CD8-positive, alpha-beta memory T cell (primary cell): ENCODE results near the gene ARHGEF28. TPM values are rescaled to one million over a fixed set of nuclear protein-coding genes. Genes with fewer than 3 reads are reported as not detected.

Source experiments
- CTCF ChIA-PET: fragments of 350-600 bp; sonication (Branson Sonifier 250); formaldehyde crosslinking; loops from one replicate; lab custom pipeline; 2021; ENCODE audit warnings: antibody characterized with exemption; lab: Charles Lee
- POLR2A ChIA-PET: fragments of 350-600 bp; sonication (Branson Sonifier 250); formaldehyde crosslinking; loops from one replicate; lab custom pipeline; 2021; ENCODE audit warnings: antibody characterized with exemption; lab: Charles Lee
- DNase-seq, 5 donors: peaks; one replicate each; pipeline versions ENCODE4 v3.0.0 to v3.0.0-alpha.2; 2020 to 2022; ENCODE audit warnings: mixed read lengths in 1 of 5
- H3K27ac ChIP-seq: one replicate; pipeline ENCODE4 v1.7.0; 2013; ENCODE audit warnings: low read depth, mild to moderate bottlenecking, low read length, moderate library complexity
- H3K27me3 ChIP-seq: 2 replicates; pipeline ENCODE4 v1.7.0; 2013; ENCODE audit warnings: low read length, mild to moderate bottlenecking; ENCODE audit not compliant: insufficient read depth, poor library complexity, severe bottlenecking
- H3K36me3 ChIP-seq: 2 replicates; pipeline ENCODE4 v1.7.0; 2013; ENCODE audit warnings: mild to moderate bottlenecking, low read length, moderate library complexity; ENCODE audit not compliant: insufficient read depth
- H3K4me1 ChIP-seq: 2 replicates; pipeline ENCODE4 v1.7.0; 2013; ENCODE audit warnings: mild to moderate bottlenecking, low read length, moderate library complexity; ENCODE audit not compliant: insufficient read depth
- H3K4me3 ChIP-seq: 2 replicates; pipeline ENCODE4 v1.7.0; 2013; ENCODE audit warnings: mild to moderate bottlenecking, low read length
- H3K9me3 ChIP-seq: 2 replicates; pipeline ENCODE4 v1.7.0; 2013; ENCODE audit warnings: mild to moderate bottlenecking, low read length
- H3K27ac Mint-ChIP-seq, 8 donors: one replicate each; pipeline ENCODE4 v1.8.0; 2020 to 2021; ENCODE audit warnings: mixed read lengths in 8 of 8, mild to moderate bottlenecking in 6 of 8, inconsistent platforms in 3 of 8, moderate library complexity in 3 of 8
- H3K27me3 Mint-ChIP-seq, 2 donors: one replicate each; pipeline ENCODE4 v1.8.0; 2020 to 2021; ENCODE audit warnings: mixed read lengths in 2 of 2, mild to moderate bottlenecking in 1 of 2, moderate library complexity in 1 of 2
- H3K36me3 Mint-ChIP-seq, 3 donors: one replicate each; pipeline ENCODE4 v1.8.0; 2020 to 2021; ENCODE audit warnings: mixed read lengths in 3 of 3, inconsistent platforms in 1 of 3, mild to moderate bottlenecking in 1 of 3
- H3K4me1 Mint-ChIP-seq, 3 donors: one replicate each; pipeline ENCODE4 v1.8.0; 2020 to 2021; ENCODE audit warnings: mixed read lengths in 3 of 3, inconsistent platforms in 1 of 3, mild to moderate bottlenecking in 1 of 3
- H3K4me3 Mint-ChIP-seq, 7 donors: one replicate each; pipeline ENCODE4 v1.8.0; 2020 to 2021; ENCODE audit warnings: mixed read lengths in 7 of 7, mild to moderate bottlenecking in 6 of 7, moderate library complexity in 4 of 7, inconsistent platforms in 2 of 7
- H3K9me3 Mint-ChIP-seq, 5 donors: one replicate each; pipeline ENCODE4 v1.8.0; 2020 to 2022; ENCODE audit warnings: mixed read lengths in 5 of 5, mild to moderate bottlenecking in 3 of 5, moderate library complexity in 2 of 5, inconsistent platforms in 1 of 5
- polyA plus RNA-seq: library from polyadenylated mRNA; unstranded; fragments of 300-500 nt; fragmentation: Illumina TruSeq; gene quantifications from one replicate; pipeline ENCODE4 v1.2.3, GENCODE V29; 2021
- total RNA-seq, 2 experiments: library from RNA; stranded (reverse); gene quantifications; one replicate each; pipeline ENCODE4 v1.2.3, GENCODE V29; 2021

ARHGEF28 gene
- total and polyA plus RNA-seq, 3 experiments from 2014 or later: 0.24 to 0.28 (median 0.27) TPM

GRCh38 chr5:73638344-73639095 lies 12.5 kb downstream of the ARHGEF28 start:
- Mint-ChIP-seq H3K27me3 (peaks cover 2 to 11% of the 10 kb centered on the region in 2 donors), H3K36me3 (no peaks in the 10 kb centered on the region), H3K4me3 (no peak overlapping the region), H3K4me1 (no peaks in the 10 kb centered on the region), H3K9me3 (no peaks in the 10 kb centered on the region), H3K27ac (no peak overlapping the region)
- ChIA-PET POLR2A (no interaction called here), CTCF (no interaction called here)
- DNase-seq: no peak
- Histone ChIP-seq H3K4me3 (no peak overlapping the region), H3K27ac (no peak overlapping the region), H3K9me3 (no peaks in the 10 kb centered on the region), H3K27me3 (no peaks in the 10 kb centered on the region), H3K4me1 (no peaks in the 10 kb centered on the region), H3K36me3 (no peaks in the 10 kb centered on the region)

GRCh38 chr5:73640861-73641320 lies 14.9 kb downstream of the ARHGEF28 start:
- Mint-ChIP-seq H3K27ac (no peak overlapping the region), H3K27me3 (peaks cover 2 to 12% of the 10 kb centered on the region in 2 donors)

GRCh38 chr5:73641811-73642210 lies 15.8 kb downstream of the ARHGEF28 start:
- H3K9me3 Mint-ChIP-seq: no peaks in the 10 kb centered on the region
- no peak overlapping the region for H3K4me3 Mint-ChIP-seq
- ChIA-PET POLR2A (no interaction called here), CTCF (no interaction called here)
- no peaks in the 10 kb centered on the region for H3K36me3 Mint-ChIP-seq
- no peaks in the 10 kb centered on the region for H3K9me3 ChIP-seq
- no peak overlapping the region for H3K27ac Mint-ChIP-seq
- H3K4me1 ChIP-seq: no peaks in the 10 kb centered on the region
- no peaks in the 10 kb centered on the region for H3K4me1 Mint-ChIP-seq
- H3K27me3 ChIP-seq: no peaks in the 10 kb centered on the region
- no peak overlapping the region for H3K27ac ChIP-seq
- DNase-seq: no peak
- H3K4me3 ChIP-seq: no peak overlapping the region
- H3K27me3 Mint-ChIP-seq: peaks cover 3 to 20% of the 10 kb centered on the region in 2 donors
- H3K36me3 ChIP-seq: no peaks in the 10 kb centered on the region

More at GRCh38 chr5:73640861-73641320, 14.9 kb downstream of the ARHGEF28 start:
- no peaks in the 10 kb centered on the region for H3K9me3 Mint-ChIP-seq
- H3K9me3 ChIP-seq: no peaks in the 10 kb centered on the region
- H3K4me3 Mint-ChIP-seq: no peak overlapping the region
- H3K36me3 Mint-ChIP-seq: no peaks in the 10 kb centered on the region
- DNase-seq: no peak
- ChIA-PET CTCF (no interaction called here), POLR2A (no interaction called here)
- no peak overlapping the region for H3K27ac ChIP-seq
- no peaks in the 10 kb centered on the region for H3K4me1 Mint-ChIP-seq
- H3K4me1 ChIP-seq: no peaks in the 10 kb centered on the region
- H3K36me3 ChIP-seq: no peaks in the 10 kb centered on the region
- no peaks in the 10 kb centered on the region for H3K27me3 ChIP-seq
- H3K4me3 ChIP-seq: no peak overlapping the region

- H3K9me3 ChIP-seq: no peaks in the 10 kb centered on the region
- CTCF ChIA-PET: no interaction called here
- no peak overlapping the region for H3K27ac ChIP-seq
- no peak overlapping the region for H3K4me3 Mint-ChIP-seq
- H3K36me3 ChIP-seq: no peaks in the 10 kb centered on the region
- DNase-seq: no peak
- H3K27ac Mint-ChIP-seq: no peak overlapping the region
- no peaks in the 10 kb centered on the region for H3K4me1 Mint-ChIP-seq
- POLR2A ChIA-PET: no interaction called here
- no peaks in the 10 kb centered on the region for H3K36me3 Mint-ChIP-seq
- no peaks in the 10 kb centered on the region for H3K9me3 Mint-ChIP-seq
- peaks cover 3 to 20% of the 10 kb centered on the region in 2 donors for H3K27me3 Mint-ChIP-seq
- no peak overlapping the region for H3K4me3 ChIP-seq
- H3K4me1 ChIP-seq: no peaks in the 10 kb centered on the region
- no peaks in the 10 kb centered on the region for H3K27me3 ChIP-seq
Measured at GRCh38 chr5:73642344-73642743, 16.3 kb downstream of the ARHGEF28 start.

GRCh38 chr5:73644385-73644963 lies 18.5 kb downstream of the ARHGEF28 start:
- CTCF ChIA-PET: no interaction called here
- peaks cover 6 to 26% of the 10 kb centered on the region in 2 donors for H3K27me3 Mint-ChIP-seq
- no peaks in the 10 kb centered on the region for H3K36me3 ChIP-seq
- no peak overlapping the region for H3K4me3 Mint-ChIP-seq
- no peak overlapping the region for H3K27ac Mint-ChIP-seq
- H3K36me3 Mint-ChIP-seq: no peaks in the 10 kb centered on the region
- no peaks in the 10 kb centered on the region for H3K9me3 Mint-ChIP-seq
- no peaks in the 10 kb centered on the region for H3K4me1 ChIP-seq
- no peaks in the 10 kb centered on the region for H3K27me3 ChIP-seq
- no peak for DNase-seq
- no peak overlapping the region for H3K4me3 ChIP-seq
- POLR2A ChIA-PET: no interaction called here
- H3K27ac ChIP-seq: no peak overlapping the region
- no peaks in the 10 kb centered on the region for H3K4me1 Mint-ChIP-seq
- H3K9me3 ChIP-seq: no peaks in the 10 kb centered on the region

GRCh38 chr5:73647721-73648120 lies 21.7 kb downstream of the ARHGEF28 start:
- Mint-ChIP-seq H3K4me3 (no peak overlapping the region), H3K27ac (no peak overlapping the region), H3K27me3 (peaks cover 10 to 18% of the 10 kb centered on the region in 2 donors), H3K4me1 (no peaks in the 10 kb centered on the region), H3K36me3 (no peaks in the 10 kb centered on the region), H3K9me3 (no peaks in the 10 kb centered on the region)
- H3K9me3 ChIP-seq: no peaks in the 10 kb centered on the region
- no peak overlapping the region for H3K4me3 ChIP-seq
- H3K4me1 ChIP-seq: no peaks in the 10 kb centered on the region
- H3K36me3 ChIP-seq: no peaks in the 10 kb centered on the region
- ChIA-PET CTCF (no interaction called here), POLR2A (no interaction called here)
- H3K27me3 ChIP-seq: no peaks in the 10 kb centered on the region
- no peak overlapping the region for H3K27ac ChIP-seq
- DNase-seq: no peak

- no peaks in the 10 kb centered on the region for H3K9me3 ChIP-seq
Measured at GRCh38 chr5:73648515-73648914, 22.5 kb downstream of the ARHGEF28 start.

GRCh38 chr5:73649926-73650325 lies 23.9 kb downstream of the ARHGEF28 start:
- CTCF ChIA-PET: no interaction called here
- no peaks in the 10 kb centered on the region for H3K9me3 Mint-ChIP-seq
- no peaks in the 10 kb centered on the region for H3K36me3 ChIP-seq
- H3K4me3 Mint-ChIP-seq: no peak overlapping the region
- DNase-seq: no peak
- POLR2A ChIA-PET: no interaction called here
- H3K4me1 Mint-ChIP-seq: no peaks in the 10 kb centered on the region
- H3K4me1 ChIP-seq: no peaks in the 10 kb centered on the region
- no peaks in the 10 kb centered on the region for H3K36me3 Mint-ChIP-seq
- H3K27me3 ChIP-seq: no peaks in the 10 kb centered on the region
- H3K4me3 ChIP-seq: no peak overlapping the region
- no peak overlapping the region for H3K27ac Mint-ChIP-seq
- no peaks in the 10 kb centered on the region for H3K9me3 ChIP-seq
- peaks cover 10 to 15% of the 10 kb centered on the region in 2 donors for H3K27me3 Mint-ChIP-seq
- H3K27ac ChIP-seq: no peak overlapping the region

More at GRCh38 chr5:73648515-73648914, 22.5 kb downstream of the ARHGEF28 start:
- H3K27ac ChIP-seq: no peak overlapping the region
- H3K4me3 ChIP-seq: no peak overlapping the region
- DNase-seq: no peak
- H3K36me3 ChIP-seq: no peaks in the 10 kb centered on the region
- CTCF ChIA-PET: no interaction called here
- no peak overlapping the region for H3K27ac Mint-ChIP-seq
- no peaks in the 10 kb centered on the region for H3K36me3 Mint-ChIP-seq
- no peaks in the 10 kb centered on the region for H3K27me3 ChIP-seq
- H3K9me3 Mint-ChIP-seq: no peaks in the 10 kb centered on the region
- no peaks in the 10 kb centered on the region for H3K4me1 ChIP-seq
- peaks cover 10 to 18% of the 10 kb centered on the region in 2 donors for H3K27me3 Mint-ChIP-seq
- H3K4me3 Mint-ChIP-seq: no peak overlapping the region
- no peaks in the 10 kb centered on the region for H3K4me1 Mint-ChIP-seq
- POLR2A ChIA-PET: no interaction called here
